Testis (tissue), 2 donors: Measurements from ENCODE around the gene EFNB1.

Experiments used
- CTCF ChIP-seq, 3 experiments: fragments of 450-650 bp in 2 of 3; fragments of 200-600 bp in 1 of 3; sonication (generic) in 1 of 3; IDR thresholded peaks; one replicate each; pipeline ENCODE4 v1.5.1; 2016 to 2019; ENCODE audit warnings: antibody characterized with exemption in 3 of 3, mild to moderate bottlenecking in 2 of 3, moderate library complexity in 1 of 3
- POLR2A ChIP-seq: fragments of 450-650 bp; IDR thresholded peaks from one replicate; pipeline ENCODE4 v1.6.1; 2017; ENCODE audit warnings: antibody characterized with exemption, mild to moderate bottlenecking, moderate library complexity

GRCh38 chrX:68824152-68824433 lies 4.7 kb upstream of the EFNB1 start:
- TF ChIP-seq CTCF (IDR thresholded peaks at IDR 0.05) (no peak), POLR2A (no peak)
